A549 (cell line): ENCODE data around the gene TMEM167B. TPM values are rescaled to one million over a fixed set of nuclear protein-coding genes. Genes with fewer than 3 reads are reported as not detected.

Source experiments
- ATAC-seq, 2 experiments: fragments of 200-7000 bp in 1 of 2; fragments of >200 bp in 1 of 2; cut with Nextera tagmentation in 1 of 2; cut with Tn5 transposase in 1 of 2; 3 replicates each; pipeline versions ENCODE4 v1.8.0 to v1.9.1; 2018 to 2020; ENCODE audit warnings: mild to moderate bottlenecking in 1 of 2, moderate library complexity in 1 of 2
- CTCF ChIA-PET: fragments of 300-600 bp; sonication (Branson Sonifier 250); formaldehyde crosslinking; extraction: SDS; loops from one replicate; lab custom pipeline; 2021; ENCODE audit warnings: antibody characterized with exemption, inconsistent platforms; lab: Yijun Ruan, JAX
- POLR2A ChIA-PET: fragments of 350-600 bp; formaldehyde crosslinking; extraction: SDS; loops from one replicate; lab custom pipeline; 2021; ENCODE audit warnings: antibody characterized with exemption, inconsistent platforms; lab: Yijun Ruan, JAX
- DNase-seq, 2 experiments: peaks; one replicate each; pipeline versions ENCODE4 v3.0.0 to v3.0.0-alpha.2; 2011 to 2016; ENCODE audit warnings: low read depth in 1 of 2, low spot score in 1 of 2
- FAIRE-seq: peaks from 2 replicates; lab custom pipeline; 2011; peaks lifted over from hg19 to GRCh38; lab: Jason Lieb, UNC
- H3K27ac ChIP-seq, 2 experiments: fragments of >200 bp; sonication (Bioruptor Twin); formaldehyde crosslinking; 3 replicates each; pipeline ENCODE4 v1.5.1; 2016 to 2017
- H3K4me1 ChIP-seq: fragments of >200 bp; sonication (Bioruptor Twin); formaldehyde crosslinking; 3 replicates; pipeline ENCODE4 v1.6.1; 2016
- H3K4me2 ChIP-seq: fragments of >200 bp; sonication (Bioruptor Twin); formaldehyde crosslinking; 3 replicates; pipeline ENCODE4 v1.6.1; 2016
- H3K4me3 ChIP-seq: fragments of >200 bp; sonication (Bioruptor Twin); formaldehyde crosslinking; 3 replicates; pipeline ENCODE4 v1.5.1; 2016
- H3K9me3 ChIP-seq: fragments of >200 bp; sonication (Bioruptor Twin); formaldehyde crosslinking; 3 replicates; pipeline ENCODE4 v1.6.1; 2016
- CBX2 ChIP-seq: fragments of 200-600 bp; sonication (generic); IDR thresholded peaks from 2 replicates; pipeline ENCODE4 v1.6.1; 2016; ENCODE audit warnings: low read depth, mild to moderate bottlenecking, borderline replicate concordance
- CHD2 ChIP-seq: fragments of 150-350 bp; IDR thresholded peaks from 2 replicates; pipeline ENCODE4 v1.6.1; 2014; ENCODE audit warnings: low read length; ENCODE audit not compliant: partially characterized antibody
- EHMT2 ChIP-seq: fragments of 200-600 bp; sonication (generic); IDR thresholded peaks from 2 replicates; pipeline ENCODE4 v1.6.1; 2016; ENCODE audit warnings: antibody characterized with exemption, low read depth, mild to moderate bottlenecking, moderate library complexity
- GATA3 ChIP-seq: IDR thresholded peaks from 2 replicates; pipeline ENCODE4 v1.6.1; 2012; ENCODE audit warnings: borderline replicate concordance
- HDAC2 ChIP-seq: fragments of 200-600 bp; sonication (generic); IDR thresholded peaks from 2 replicates; pipeline ENCODE4 v1.6.1; 2016
- HOXA7 ChIP-seq: fragments of 250-450 bp; sonication (Bioruptor Pico); IDR thresholded peaks from 2 replicates; pipeline ENCODE4 v1.5.0; 2020; ENCODE audit warnings: mild to moderate bottlenecking, moderate library complexity
- MAFK ChIP-seq: fragments of 450-650 bp; IDR thresholded peaks from 2 replicates; pipeline ENCODE4 v1.6.1; 2014; ENCODE audit not compliant: partially characterized antibody
- MAX ChIP-seq: IDR thresholded peaks from 2 replicates; pipeline ENCODE4 v1.6.1; 2012
- NPAS2 ChIP-seq: fragments of 250-450 bp; sonication (Bioruptor Pico); IDR thresholded peaks from 2 replicates; pipeline ENCODE4 v1.8.0; 2022; ENCODE audit warnings: mild to moderate bottlenecking, moderate library complexity, borderline replicate concordance
- PBX3 ChIP-seq: IDR thresholded peaks from 2 replicates; pipeline ENCODE4 v1.6.1; 2012
- POLR2A ChIP-seq: IDR thresholded peaks from 2 replicates; pipeline ENCODE4 v1.6.1; 2012; ENCODE audit warnings: mild to moderate bottlenecking, low read length
- POLR2AphosphoS2 ChIP-seq: conservative IDR thresholded peaks from 2 replicates; pipeline ENCODE4 v1.6.1; 2012; ENCODE audit warnings: low read length, improper control_type of control experiment, inconsistent platforms
- RAD21 ChIP-seq, 2 experiments: fragments of >200 bp in 1 of 2; sonication (Bioruptor Twin) in 1 of 2; formaldehyde crosslinking in 1 of 2; IDR thresholded peaks in 1 of 2; conservative IDR thresholded peaks in 1 of 2; 2 replicates in 1 of 2; 3 replicates in 1 of 2; pipeline ENCODE4 v1.6.1; 2012 to 2018; ENCODE audit warnings: inconsistent platforms in 1 of 2
- REST ChIP-seq: fragments of 200-600 bp; sonication (generic); IDR thresholded peaks from 2 replicates; pipeline ENCODE4 v1.6.1; 2016; ENCODE audit warnings: antibody characterized with exemption, mild to moderate bottlenecking, moderate library complexity
- SREBF2 ChIP-seq: fragments of 450-650 bp; IDR thresholded peaks from 2 replicates; pipeline ENCODE4 v1.6.1; 2014; ENCODE audit warnings: mild to moderate bottlenecking, moderate library complexity
- TP53 ChIP-seq: fragments of 250-450 bp; sonication (Bioruptor Pico); IDR thresholded peaks from 2 replicates; pipeline ENCODE4 v1.5.0; 2021; ENCODE audit warnings: mild to moderate bottlenecking, moderate library complexity
- USF2 ChIP-seq: fragments of 450-650 bp; IDR thresholded peaks from 2 replicates; pipeline ENCODE4 v1.6.1; 2014; ENCODE audit warnings: antibody characterized with exemption
- ZFP36 ChIP-seq: fragments of 450-650 bp; IDR thresholded peaks from 2 replicates; pipeline ENCODE4 v1.6.1; 2014; ENCODE audit warnings: borderline replicate concordance; ENCODE audit not compliant: partially characterized antibody
- ZNF302 ChIP-seq: fragments of 250-450 bp; sonication (Bioruptor Pico); IDR thresholded peaks from 2 replicates; pipeline ENCODE4 v1.9.0; 2021; ENCODE audit warnings: inconsistent platforms, mild to moderate bottlenecking, moderate library complexity
- ZSCAN20 ChIP-seq: fragments of 250-450 bp; sonication (Bioruptor Pico); IDR thresholded peaks from 2 replicates; pipeline ENCODE4 v1.8.0; 2022; ENCODE audit warnings: mild to moderate bottlenecking, moderate library complexity
- WGBS: methylation state at CpG from one replicate; pipeline ENCODE4 v1.1.6; 2017; ENCODE audit errors: missing lambda C conversion rate; 5-methylcytosine and 5-hydroxymethylcytosine counted together
- polyA plus RNA-seq, 4 experiments: library from polyadenylated mRNA; depleted of rRNA in 3 of 4; stranded (reverse); fragments of >200 nt; fragmentation: RNase III in 1 of 4; extraction: RNeasy Plus Mini Kit Qiagen cat#74134 plus additional on column Dnase treatment in 1 of 4; gene quantifications; 2 replicates in 3 of 4; 3 replicates in 1 of 4; pipeline ENCODE4 v1.2.3, GENCODE V29; 2011 to 2017

Gene TMEM167B
- polyA plus RNA-seq, 2 of the 4 experiments (the other 2 are of a cell fraction) = 9.7 to 10.9 TPM

GRCh38 chr1:109047339-109047738 lies 43.2 kb upstream of the TMEM167B start:
- FAIRE-seq (no peak), ATAC-seq (no peak), DNase-seq (no peak)
- Histone ChIP-seq H3K4me3 (no peak overlapping the region), H3K9me3 (no peaks in the 10 kb centered on the region), H3K4me2 (no peak overlapping the region), H3K27ac (no peak overlapping the region), H3K4me1 (no peaks in the 10 kb centered on the region)
- CTCF ChIA-PET = interaction anchor here (0.5 to 1.3 kb wide), 3 partner anchors 10 to 171 kb away, joined by 3 to 5 read pairs (median 3); partner anchors contain the start of gene TAF13
- WGBS = 79% methylated on average over 6 of the region's 6 CpGs
- TF ChIP-seq SREBF2 (no peak), MAFK (no peak), CBX2 (no peak), ZSCAN20 (no peak), NPAS2 (CRISPR knock-in tag) (no peak), HOXA7 (CRISPR knock-in tag) (no peak), GATA3 (no peak), USF2 (no peak)
- POLR2A ChIA-PET = no interaction called here

- ATAC-seq (no peak), FAIRE-seq (no peak), DNase-seq (no peak)
- ChIA-PET POLR2A (no interaction called here), CTCF (interaction anchor here (0.9 kb wide), 1 partner anchor 20 kb away, joined by 3 read pairs; no protein-coding TSS in a partner anchor)
- Histone ChIP-seq H3K27ac (no peak overlapping the region), H3K9me3 (no peaks in the 10 kb centered on the region), H3K4me1 (no peaks in the 10 kb centered on the region), H3K4me2 (no peak overlapping the region), H3K4me3 (no peak overlapping the region)
- 80% methylated on average over 1 of the region's 2 CpGs for WGBS
- TF ChIP-seq RAD21 (conservative IDR thresholded peaks at IDR 0.05 in 1 of 2, IDR thresholded peaks at IDR 0.05 in 1 of 2) (no peak), POLR2A (no peak), POLR2AphosphoS2 (no peak), TP53 (CRISPR knock-in tag) (no peak), HDAC2 (no peak), PBX3 (no peak), REST (no peak), ZNF302 (CRISPR knock-in tag) (no peak), ZFP36 (no peak), EHMT2 (no peak), MAX (no peak), CHD2 (no peak), USF2 (no peak)
Measured at GRCh38 chr1:109048335-109048734, 42.2 kb upstream of the TMEM167B start.
